HG03442 (cell line): ENCODE measurements around the gene EHD1.

ENCODE experiments used
- ATAC-seq: cut with Tn5 transposase; IDR thresholded peaks from one replicate; pipeline ENCODE4 v1.9.1; 2021; ENCODE audit warnings: mild to moderate bottlenecking, moderate library complexity; ENCODE audit not compliant: unreplicated experiment

Gene EHD1

GRCh38 chr11:64845129-64845775, 33.2 kb downstream of the EHD1 start:
- ATAC-seq, result no peak

GRCh38 chr11:64844330-64845128, 33.9 kb downstream of the EHD1 start, which contains the start of gene CDC42BPG:
TSS of gene CDC42BPG (minus strand) at chr11:64844653. CDS start at chr11:64844569, 84 bp downstream.
- ATAC-seq, result peak; percentile 37

- no peak for ATAC-seq
These were observed 34.6 kb downstream of the EHD1 start for GRCh38 chr11:64843686-64844329.

- no peak for ATAC-seq
These were observed 35.4 kb downstream of the EHD1 start for GRCh38 chr11:64842851-64843685.

GRCh38 chr11:64842366-64842759, 36.1 kb downstream of the EHD1 start:
- no peak for ATAC-seq

- ATAC-seq, result no peak
These were observed 36.6 kb downstream of the EHD1 start for GRCh38 chr11:64841592-64842365.

- ATAC-seq, result no peak
These were observed 38.3 kb downstream of the EHD1 start for GRCh38 chr11:64839887-64840782.

- ATAC-seq, result no peak
These were observed 39.1 kb downstream of the EHD1 start for GRCh38 chr11:64839335-64839734.

- ATAC-seq, result no peak
These were observed 39.7 kb downstream of the EHD1 start for GRCh38 chr11:64838600-64839334.

GRCh38 chr11:64837887-64838351, 40.5 kb downstream of the EHD1 start:
- no peak for ATAC-seq

GRCh38 chr11:64836448-64837072, 41.9 kb downstream of the EHD1 start:
- ATAC-seq, result no peak

- ATAC-seq, result no peak
These were observed 42.6 kb downstream of the EHD1 start for GRCh38 chr11:64835616-64836447.

GRCh38 chr11:64834723-64835615, 43.5 kb downstream of the EHD1 start:
- ATAC-seq, result no peak

GRCh38 chr11:64834031-64834722, 44.2 kb downstream of the EHD1 start:
- no peak for ATAC-seq

GRCh38 chr11:64833509-64833908, 44.9 kb downstream of the EHD1 start:
- no peak for ATAC-seq

GRCh38 chr11:64833198-64833502, 45.3 kb downstream of the EHD1 start:
- ATAC-seq, result no peak
